ENCODE results near the gene ERAP2.

The ERAP2 gene

GRCh38 chr5:96909435-96909834 lies 33.1 kb downstream of the ERAP2 start:
- Histone ChIP-seq H3K36me3 (replicated peaks in 1 of 2; ENCODE audit: control insufficient read depth in 2 of 2, insufficient read depth in 2 of 2, low read length in 2 of 2) (no peaks in the 10 kb centered on the region), H3K4me1 (ENCODE audit: control insufficient read depth in 2 of 2, insufficient read depth in 1 of 2, low read depth in 1 of 2, low read length in 2 of 2) (peaks cover 0 to 4% of the 10 kb centered on the region in 2 donors), H2BK5ac (ENCODE audit: low read length) (no peak overlapping the region), H3K14ac (ENCODE audit: low read length) (no peak overlapping the region), H3K4me2 (ENCODE audit: insufficient read depth, low read length, poor library complexity, severe bottlenecking) (no peak overlapping the region), H3K4ac (ENCODE audit: low read length) (no peak overlapping the region), H2AK5ac (ENCODE audit: low read depth, low read length) (no peak overlapping the region), H4K91ac (ENCODE audit: low read depth, low read length, poor library complexity) (no peak overlapping the region), H3K9ac (ENCODE audit: low read depth, low read length, poor library complexity) (no peak overlapping the region), H3K4me3 (ENCODE audit: low read length in 2 of 2) (no peak overlapping the region), H2AFZ (ENCODE audit: low read length) (peak overlapping the region; percentile 45), H3K27ac (replicated peaks; ENCODE audit: low read length) (no peak overlapping the region), H3K27me3 (ENCODE audit: control insufficient read depth in 3 of 3, insufficient read depth in 3 of 3, low read depth in 1 of 3, low read length in 3 of 3) (no peaks in the 10 kb centered on the region), H3K9me3 (replicated peaks in 1 of 2; ENCODE audit: control insufficient read depth in 2 of 2, insufficient read depth in 1 of 2, low read depth in 1 of 2, low read length in 2 of 2) (no peaks in the 10 kb centered on the region), H3K23ac (ENCODE audit: low read depth, low read length, poor library complexity) (no peak overlapping the region), H3K79me1 (ENCODE audit: low read depth, low read length) (no peaks in the 10 kb centered on the region), H3K18ac (ENCODE audit: low read length) (no peak overlapping the region), H2BK120ac (ENCODE audit: low read depth, low read length) (no peak overlapping the region), H4K8ac (ENCODE audit: low read depth, low read length) (no peak overlapping the region), H2BK15ac (ENCODE audit: low read length) (no peak overlapping the region), H2BK12ac (ENCODE audit: low read length) (no peak overlapping the region)
- no peak for DNase-seq (ENCODE audit: low spot score)
- WGBS, 2 donors (ENCODE audit: extremely low coverage in 2 of 2, insufficient read length in 2 of 2, insufficient replicate concordance in 1 of 2), result no CpG with 5 or more reads among the region's 4 CpGs

GRCh38 chr5:96911139-96911538 lies 34.8 kb downstream of the ERAP2 start:
- Histone ChIP-seq H3K4ac (ENCODE audit: low read length) (no peak overlapping the region), H3K9me3 (replicated peaks in 1 of 2; ENCODE audit: control insufficient read depth in 2 of 2, insufficient read depth in 1 of 2, low read depth in 1 of 2, low read length in 2 of 2) (no peaks in the 10 kb centered on the region), H2AFZ (ENCODE audit: low read length) (no peak overlapping the region), H2BK5ac (ENCODE audit: low read length) (no peak overlapping the region), H3K18ac (ENCODE audit: low read length) (no peak overlapping the region), H3K4me2 (ENCODE audit: insufficient read depth, low read length, poor library complexity, severe bottlenecking) (no peak overlapping the region), H3K4me1 (ENCODE audit: control insufficient read depth in 2 of 2, insufficient read depth in 1 of 2, low read depth in 1 of 2, low read length in 2 of 2) (peaks cover 0 to 4% of the 10 kb centered on the region in 2 donors), H3K9ac (ENCODE audit: low read depth, low read length, poor library complexity) (no peak overlapping the region), H2AK5ac (ENCODE audit: low read depth, low read length) (no peak overlapping the region), H3K23ac (ENCODE audit: low read depth, low read length, poor library complexity) (no peak overlapping the region), H4K8ac (ENCODE audit: low read depth, low read length) (no peak overlapping the region), H2BK15ac (ENCODE audit: low read length) (no peak overlapping the region), H3K27ac (replicated peaks; ENCODE audit: low read length) (no peak overlapping the region), H3K79me1 (ENCODE audit: low read depth, low read length) (no peaks in the 10 kb centered on the region), H4K91ac (ENCODE audit: low read depth, low read length, poor library complexity) (no peak overlapping the region), H2BK120ac (ENCODE audit: low read depth, low read length) (no peak overlapping the region), H2BK12ac (ENCODE audit: low read length) (no peak overlapping the region), H3K14ac (ENCODE audit: low read length) (no peak overlapping the region), H3K27me3 (ENCODE audit: control insufficient read depth in 3 of 3, insufficient read depth in 3 of 3, low read depth in 1 of 3, low read length in 3 of 3) (no peaks in the 10 kb centered on the region), H3K36me3 (replicated peaks in 1 of 2; ENCODE audit: control insufficient read depth in 2 of 2, insufficient read depth in 2 of 2, low read length in 2 of 2) (no peaks in the 10 kb centered on the region), H3K4me3 (ENCODE audit: low read length in 2 of 2) (no peak overlapping the region)
- WGBS, 2 donors (ENCODE audit: extremely low coverage in 2 of 2, insufficient read length in 2 of 2, insufficient replicate concordance in 1 of 2), result no CpG with 5 or more reads among the region's 2 CpGs
- DNase-seq (ENCODE audit: low spot score), result no peak

- no peak overlapping the region for H4K91ac ChIP-seq (ENCODE audit: low read depth, low read length, poor library complexity)
- H3K4me3 ChIP-seq (ENCODE audit: low read length in 2 of 2), result no peak overlapping the region
- H4K8ac ChIP-seq (ENCODE audit: low read depth, low read length), result no peak overlapping the region
- no peak overlapping the region for H2BK120ac ChIP-seq (ENCODE audit: low read depth, low read length)
- H3K4me2 ChIP-seq (ENCODE audit: insufficient read depth, low read length, poor library complexity, severe bottlenecking), result no peak overlapping the region
- H3K23ac ChIP-seq (ENCODE audit: low read depth, low read length, poor library complexity), result no peak overlapping the region
- H2AK5ac ChIP-seq (ENCODE audit: low read depth, low read length), result no peak overlapping the region
- no peak overlapping the region for H2BK12ac ChIP-seq (ENCODE audit: low read length)
- H3K14ac ChIP-seq (ENCODE audit: low read length), result no peak overlapping the region
- H3K27me3 ChIP-seq (ENCODE audit: control insufficient read depth in 3 of 3, insufficient read depth in 3 of 3, low read depth in 1 of 3, low read length in 3 of 3), result no peaks in the 10 kb centered on the region
- WGBS, 2 donors (ENCODE audit: extremely low coverage in 2 of 2, insufficient read length in 2 of 2, insufficient replicate concordance in 1 of 2), result no CpG with 5 or more reads among the region's 2 CpGs
- H3K79me1 ChIP-seq (ENCODE audit: low read depth, low read length), result no peaks in the 10 kb centered on the region
- no peak overlapping the region for H2BK15ac ChIP-seq (ENCODE audit: low read length)
- H3K36me3 ChIP-seq (replicated peaks in 1 of 2; ENCODE audit: control insufficient read depth in 2 of 2, insufficient read depth in 2 of 2, low read length in 2 of 2), result no peaks in the 10 kb centered on the region
- H2AFZ ChIP-seq (ENCODE audit: low read length), result no peak overlapping the region
- H3K4ac ChIP-seq (ENCODE audit: low read length), result no peak overlapping the region
- H3K4me1 ChIP-seq (ENCODE audit: control insufficient read depth in 2 of 2, insufficient read depth in 1 of 2, low read depth in 1 of 2, low read length in 2 of 2), result peaks cover 0 to 4% of the 10 kb centered on the region in 2 donors
- H3K9me3 ChIP-seq (replicated peaks in 1 of 2; ENCODE audit: control insufficient read depth in 2 of 2, insufficient read depth in 1 of 2, low read depth in 1 of 2, low read length in 2 of 2), result no peaks in the 10 kb centered on the region
- no peak overlapping the region for H3K9ac ChIP-seq (ENCODE audit: low read depth, low read length, poor library complexity)
- DNase-seq (ENCODE audit: low spot score), result no peak
- H3K18ac ChIP-seq (ENCODE audit: low read length), result no peak overlapping the region
- no peak overlapping the region for H3K27ac ChIP-seq (replicated peaks; ENCODE audit: low read length)
- H2BK5ac ChIP-seq (ENCODE audit: low read length), result no peak overlapping the region
Observed at GRCh38 chr5:96913233-96913632, 36.9 kb downstream of the ERAP2 start.

GRCh38 chr5:96919754-96920197 lies 43.5 kb downstream of the ERAP2 start:
- WGBS, 2 donors (ENCODE audit: extremely low coverage in 2 of 2, insufficient read length in 2 of 2, insufficient replicate concordance in 1 of 2), result no CpG with 5 or more reads among the region's 4 CpGs
- Histone ChIP-seq H3K27me3 (ENCODE audit: control insufficient read depth in 3 of 3, insufficient read depth in 3 of 3, low read depth in 1 of 3, low read length in 3 of 3) (no peaks in the 10 kb centered on the region), H3K4me3 (ENCODE audit: low read length in 2 of 2) (no peak overlapping the region), H3K14ac (ENCODE audit: low read length) (no peak overlapping the region), H3K4me2 (ENCODE audit: insufficient read depth, low read length, poor library complexity, severe bottlenecking) (no peak overlapping the region), H2BK15ac (ENCODE audit: low read length) (no peak overlapping the region), H3K79me1 (ENCODE audit: low read depth, low read length) (no peaks in the 10 kb centered on the region), H2BK5ac (ENCODE audit: low read length) (no peak overlapping the region), H3K4me1 (ENCODE audit: control insufficient read depth in 2 of 2, insufficient read depth in 1 of 2, low read depth in 1 of 2, low read length in 2 of 2) (peaks cover 2 to 8% of the 10 kb centered on the region in 2 donors), H2AFZ (ENCODE audit: low read length) (no peak overlapping the region), H3K18ac (ENCODE audit: low read length) (no peak overlapping the region), H3K27ac (replicated peaks; ENCODE audit: low read length) (no peak overlapping the region), H3K23ac (ENCODE audit: low read depth, low read length, poor library complexity) (no peak overlapping the region), H3K9ac (ENCODE audit: low read depth, low read length, poor library complexity) (no peak overlapping the region), H4K8ac (ENCODE audit: low read depth, low read length) (no peak overlapping the region), H2AK5ac (ENCODE audit: low read depth, low read length) (no peak overlapping the region), H4K91ac (ENCODE audit: low read depth, low read length, poor library complexity) (no peak overlapping the region), H3K4ac (ENCODE audit: low read length) (no peak overlapping the region), H3K36me3 (replicated peaks in 1 of 2; ENCODE audit: control insufficient read depth in 2 of 2, insufficient read depth in 2 of 2, low read length in 2 of 2) (no peaks in the 10 kb centered on the region), H2BK120ac (ENCODE audit: low read depth, low read length) (no peak overlapping the region), H2BK12ac (ENCODE audit: low read length) (no peak overlapping the region), H3K9me3 (replicated peaks in 1 of 2; ENCODE audit: control insufficient read depth in 2 of 2, insufficient read depth in 1 of 2, low read depth in 1 of 2, low read length in 2 of 2) (no peaks in the 10 kb centered on the region)
- DNase-seq (ENCODE audit: low spot score), result no peak
